Bladder microvascular endothelial cell (primary cell): ENCODE results near the gene SLC7A1. TPM values are rescaled to one million over a fixed set of nuclear protein-coding genes. Genes with fewer than 3 reads are reported as not detected.

Source experiments
- total RNA-seq: library from RNA; depleted of rRNA; stranded (reverse); fragments of >200 nt; gene quantifications from 2 replicates; pipeline ENCODE4 v1.2.3, GENCODE V29; 2014

SLC7A1 gene
- 8.4 and 53.1 TPM in 2 replicates for total RNA-seq

GRCh38 chr13:29595380-29596063 lies at the start of gene SLC7A1:
TSS of gene SLC7A1 (minus strand) at chr13:29595688. CDS start at chr13:29536188, 59,500 bp downstream.

